HEK293 (cell line): ENCODE measurements around the gene UBE2Q1.

Source experiments
- CTCF ChIA-PET: fragments of 350-600 bp; formaldehyde crosslinking; extraction: SDS; loops from one replicate; lab custom pipeline; 2021; ENCODE audit warnings: antibody characterized with exemption; lab: Yijun Ruan, JAX
- POLR2A ChIA-PET: fragments of 300-600 bp; formaldehyde crosslinking; extraction: SDS; loops from one replicate; lab custom pipeline; 2020; ENCODE audit warnings: antibody characterized with exemption, inconsistent platforms; lab: Yijun Ruan, JAX
- H3K27ac ChIP-seq: fragments of 200-500 bp; sonication (Bioruptor generic); 2 replicates; pipeline ENCODE4 v1.5.1; 2014; ENCODE audit warnings: low read depth, low read length, control low read depth, inconsistent platforms; ENCODE audit errors: extremely low read depth
- H3K36me3 ChIP-seq, 2 experiments: fragments of 200-500 bp in 1 of 2; sonication (Bioruptor generic) in 1 of 2; 1 replicate in 1 of 2; 2 replicates in 1 of 2; pipeline ENCODE4 v1.5.1; 2014 to 2017; ENCODE audit warnings: inconsistent platforms in 2 of 2, low read length in 2 of 2; ENCODE audit not compliant: control insufficient read depth in 2 of 2, insufficient read depth in 1 of 2
- H3K4me1 ChIP-seq: fragments of 200-500 bp; sonication (Bioruptor generic); 2 replicates; pipeline ENCODE4 v1.5.1; 2014; ENCODE audit warnings: mild to moderate bottlenecking, low read length, inconsistent platforms; ENCODE audit not compliant: control insufficient read depth, insufficient read depth
- H3K4me3 ChIP-seq: 2 replicates; pipeline ENCODE4 v1.5.1; 2011; ENCODE audit warnings: low read depth, mild to moderate bottlenecking, control low read depth, low read length, moderate library complexity
- H3K9me3 ChIP-seq: fragments of 200-500 bp; sonication (Bioruptor generic); 2 replicates; pipeline ENCODE4 v1.5.1; 2014; ENCODE audit warnings: low read depth, low read length, inconsistent platforms; ENCODE audit not compliant: control insufficient read depth, insufficient read depth
- FEZF1 ChIP-seq: fragments of 450-650 bp; formaldehyde crosslinking; IDR thresholded peaks from 2 replicates; pipeline ENCODE4 v1.5.1; 2016; ENCODE audit warnings: missing biosample characterization, missing genetic modification characterization
- REPIN1 ChIP-seq: fragments of 450-650 bp; formaldehyde crosslinking; IDR thresholded peaks from 2 replicates; pipeline ENCODE4 v1.5.1; 2017; ENCODE audit warnings: missing biosample characterization, missing genetic modification characterization, low read depth
- SALL2 ChIP-seq: fragments of 450-650 bp; formaldehyde crosslinking; IDR thresholded peaks from 2 replicates; pipeline ENCODE4 v1.5.0; 2017; ENCODE audit warnings: missing biosample characterization, mild to moderate bottlenecking, missing genetic modification characterization, borderline replicate concordance
- ZBTB20 ChIP-seq: fragments of 450-650 bp; formaldehyde crosslinking; IDR thresholded peaks from 2 replicates; pipeline ENCODE4 v1.5.1; 2016; ENCODE audit warnings: missing biosample characterization, missing genetic modification characterization
- ZFP3 ChIP-seq: fragments of 450-650 bp; formaldehyde crosslinking; IDR thresholded peaks from 2 replicates; pipeline ENCODE4 v1.5.1; 2016; ENCODE audit warnings: low read depth, missing biosample characterization, missing genetic modification characterization
- ZNF221 ChIP-seq: fragments of 450-650 bp; formaldehyde crosslinking; IDR thresholded peaks from 2 replicates; pipeline ENCODE4 v1.5.1; 2017; ENCODE audit warnings: missing biosample characterization, missing genetic modification characterization, borderline replicate concordance
- ZNF548 ChIP-seq: fragments of 450-650 bp; formaldehyde crosslinking; IDR thresholded peaks from 2 replicates; pipeline ENCODE4 v1.5.1; 2016; ENCODE audit warnings: missing biosample characterization, missing genetic modification characterization
- ZNF610 ChIP-seq: fragments of 450-650 bp; formaldehyde crosslinking; IDR thresholded peaks from 2 replicates; pipeline ENCODE4 v1.5.1; 2016; ENCODE audit warnings: missing biosample characterization, missing genetic modification characterization, borderline replicate concordance
- TF ChIP-seq, protein P1 (sequence below): fragments of 450-650 bp; formaldehyde crosslinking; IDR thresholded peaks from 2 replicates; pipeline ENCODE4 v1.5.1; 2016; ENCODE audit warnings: missing biosample characterization, missing genetic modification characterization
- TF ChIP-seq, protein P2 (sequence below): fragments of 450-650 bp; formaldehyde crosslinking; IDR thresholded peaks from 2 replicates; pipeline ENCODE4 v1.5.1; 2016; ENCODE audit warnings: missing biosample characterization, missing genetic modification characterization
- TF ChIP-seq, protein P3 (sequence below): fragments of 450-650 bp; formaldehyde crosslinking; IDR thresholded peaks from 2 replicates; pipeline ENCODE4 v1.5.1; 2016; ENCODE audit warnings: missing biosample characterization, missing genetic modification characterization

UBE2Q1 gene

DNA sequence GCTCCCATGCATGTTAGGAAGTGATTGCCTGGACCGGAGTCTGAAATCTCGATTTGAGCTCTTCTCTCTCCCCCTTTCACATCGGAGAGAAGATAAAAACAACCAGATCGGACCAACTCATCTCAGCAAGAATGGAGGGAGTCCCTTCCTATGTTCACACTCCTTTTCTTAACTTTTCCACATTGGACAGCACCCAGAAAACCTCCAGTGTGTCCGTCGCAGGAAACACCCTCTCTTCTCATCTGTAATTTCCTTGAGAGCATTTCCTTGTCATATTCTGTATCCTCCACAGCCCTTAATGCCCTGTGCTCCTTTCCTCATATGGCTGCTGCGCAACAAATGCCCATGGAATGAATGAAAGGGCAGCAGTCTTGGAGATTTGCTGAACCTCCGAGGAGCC is 57.9 kb downstream of the UBE2Q1 start:
- CTCF ChIA-PET, result interaction anchor here (0.7 to 1.3 kb wide), 2 partner anchors 46 to 162 kb away, joined by 3 to 5 read pairs; no protein-coding TSS in a partner anchor
- no peak overlapping the region for H3K27ac ChIP-seq
- H3K4me1 ChIP-seq, result no peaks in the 10 kb centered on the region
- POLR2A ChIA-PET, result no interaction called here
- no peaks in the 10 kb centered on the region for H3K9me3 ChIP-seq
- H3K36me3 ChIP-seq, result no peaks in the 10 kb centered on the region
- H3K4me3 ChIP-seq, result no peak overlapping the region
- TF ChIP-seq, protein P1, sequence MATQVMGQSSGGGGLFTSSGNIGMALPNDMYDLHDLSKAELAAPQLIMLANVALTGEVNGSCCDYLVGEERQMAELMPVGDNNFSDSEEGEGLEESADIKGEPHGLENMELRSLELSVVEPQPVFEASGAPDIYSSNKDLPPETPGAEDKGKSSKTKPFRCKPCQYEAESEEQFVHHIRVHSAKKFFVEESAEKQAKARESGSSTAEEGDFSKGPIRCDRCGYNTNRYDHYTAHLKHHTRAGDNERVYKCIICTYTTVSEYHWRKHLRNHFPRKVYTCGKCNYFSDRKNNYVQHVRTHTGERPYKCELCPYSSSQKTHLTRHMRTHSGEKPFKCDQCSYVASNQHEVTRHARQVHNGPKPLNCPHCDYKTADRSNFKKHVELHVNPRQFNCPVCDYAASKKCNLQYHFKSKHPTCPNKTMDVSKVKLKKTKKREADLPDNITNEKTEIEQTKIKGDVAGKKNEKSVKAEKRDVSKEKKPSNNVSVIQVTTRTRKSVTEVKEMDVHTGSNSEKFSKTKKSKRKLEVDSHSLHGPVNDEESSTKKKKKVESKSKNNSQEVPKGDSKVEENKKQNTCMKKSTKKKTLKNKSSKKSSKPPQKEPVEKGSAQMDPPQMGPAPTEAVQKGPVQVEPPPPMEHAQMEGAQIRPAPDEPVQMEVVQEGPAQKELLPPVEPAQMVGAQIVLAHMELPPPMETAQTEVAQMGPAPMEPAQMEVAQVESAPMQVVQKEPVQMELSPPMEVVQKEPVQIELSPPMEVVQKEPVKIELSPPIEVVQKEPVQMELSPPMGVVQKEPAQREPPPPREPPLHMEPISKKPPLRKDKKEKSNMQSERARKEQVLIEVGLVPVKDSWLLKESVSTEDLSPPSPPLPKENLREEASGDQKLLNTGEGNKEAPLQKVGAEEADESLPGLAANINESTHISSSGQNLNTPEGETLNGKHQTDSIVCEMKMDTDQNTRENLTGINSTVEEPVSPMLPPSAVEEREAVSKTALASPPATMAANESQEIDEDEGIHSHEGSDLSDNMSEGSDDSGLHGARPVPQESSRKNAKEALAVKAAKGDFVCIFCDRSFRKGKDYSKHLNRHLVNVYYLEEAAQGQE (tag by site-specific recombination), result peak; percentile 40; the same call in 1 of the 2 replicates
- no peak for TF ChIP-seq SALL2 (tag by site-specific recombination)

DNA sequence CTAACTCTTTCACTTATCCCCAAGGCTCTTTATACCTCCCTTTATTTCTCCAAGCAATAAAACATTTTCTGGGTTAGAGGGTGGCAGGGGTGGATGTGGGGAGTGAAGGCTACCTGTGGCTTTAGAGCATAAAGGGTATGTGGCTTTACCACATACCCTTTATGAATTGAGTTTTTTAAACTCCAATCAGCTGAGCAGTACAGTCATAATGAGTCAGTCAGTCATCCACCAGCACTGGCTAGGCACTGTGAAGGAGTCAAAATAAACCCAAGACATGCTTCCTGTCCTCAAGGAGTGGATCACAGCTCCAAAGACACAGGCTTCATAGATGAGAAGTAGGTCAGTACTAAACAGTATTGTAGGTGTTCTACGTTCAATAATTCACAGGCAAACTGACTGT is 59.0 kb downstream of the UBE2Q1 start:
- H3K9me3 ChIP-seq, result no peaks in the 10 kb centered on the region
- H3K4me1 ChIP-seq, result no peaks in the 10 kb centered on the region
- no peak overlapping the region for H3K27ac ChIP-seq
- ChIA-PET POLR2A (no interaction called here), CTCF (interaction anchor here (1.2 kb wide), 1 partner anchor 68 kb away, joined by 3 read pairs; the partner anchor contains the start of gene CHRNB2)
- H3K36me3 ChIP-seq, result no peaks in the 10 kb centered on the region
- TF ChIP-seq ZBTB20 (no peak), ZNF221 (tag by site-specific recombination) (no peak), ZNF610 (tag by site-specific recombination) (no peak), ZNF548 (tag by site-specific recombination) (no peak), FEZF1 (no peak), ZFP3 (tag by site-specific recombination) (no peak), REPIN1 (tag by site-specific recombination) (no peak)
- TF ChIP-seq, protein P2, sequence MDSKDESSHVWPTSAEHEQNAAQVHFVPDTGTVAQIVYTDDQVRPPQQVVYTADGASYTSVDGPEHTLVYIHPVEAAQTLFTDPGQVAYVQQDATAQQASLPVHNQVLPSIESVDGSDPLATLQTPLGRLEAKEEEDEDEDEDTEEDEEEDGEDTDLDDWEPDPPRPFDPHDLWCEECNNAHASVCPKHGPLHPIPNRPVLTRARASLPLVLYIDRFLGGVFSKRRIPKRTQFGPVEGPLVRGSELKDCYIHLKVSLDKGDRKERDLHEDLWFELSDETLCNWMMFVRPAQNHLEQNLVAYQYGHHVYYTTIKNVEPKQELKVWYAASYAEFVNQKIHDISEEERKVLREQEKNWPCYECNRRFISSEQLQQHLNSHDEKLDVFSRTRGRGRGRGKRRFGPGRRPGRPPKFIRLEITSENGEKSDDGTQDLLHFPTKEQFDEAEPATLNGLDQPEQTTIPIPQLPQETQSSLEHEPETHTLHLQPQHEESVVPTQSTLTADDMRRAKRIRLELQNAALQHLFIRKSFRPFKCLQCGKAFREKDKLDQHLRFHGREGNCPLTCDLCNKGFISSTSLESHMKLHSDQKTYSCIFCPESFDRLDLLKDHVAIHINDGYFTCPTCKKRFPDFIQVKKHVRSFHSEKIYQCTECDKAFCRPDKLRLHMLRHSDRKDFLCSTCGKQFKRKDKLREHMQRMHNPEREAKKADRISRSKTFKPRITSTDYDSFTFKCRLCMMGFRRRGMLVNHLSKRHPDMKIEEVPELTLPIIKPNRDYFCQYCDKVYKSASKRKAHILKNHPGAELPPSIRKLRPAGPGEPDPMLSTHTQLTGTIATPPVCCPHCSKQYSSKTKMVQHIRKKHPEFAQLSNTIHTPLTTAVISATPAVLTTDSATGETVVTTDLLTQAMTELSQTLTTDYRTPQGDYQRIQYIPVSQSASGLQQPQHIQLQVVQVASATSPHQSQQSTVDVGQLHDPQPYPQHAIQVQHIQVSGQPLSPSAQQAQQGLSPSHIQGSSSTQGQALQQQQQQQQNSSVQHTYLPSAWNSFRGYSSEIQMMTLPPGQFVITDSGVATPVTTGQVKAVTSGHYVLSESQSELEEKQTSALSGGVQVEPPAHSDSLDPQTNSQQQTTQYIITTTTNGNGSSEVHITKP (tag by site-specific recombination), result no peak
- TF ChIP-seq, protein P3, sequence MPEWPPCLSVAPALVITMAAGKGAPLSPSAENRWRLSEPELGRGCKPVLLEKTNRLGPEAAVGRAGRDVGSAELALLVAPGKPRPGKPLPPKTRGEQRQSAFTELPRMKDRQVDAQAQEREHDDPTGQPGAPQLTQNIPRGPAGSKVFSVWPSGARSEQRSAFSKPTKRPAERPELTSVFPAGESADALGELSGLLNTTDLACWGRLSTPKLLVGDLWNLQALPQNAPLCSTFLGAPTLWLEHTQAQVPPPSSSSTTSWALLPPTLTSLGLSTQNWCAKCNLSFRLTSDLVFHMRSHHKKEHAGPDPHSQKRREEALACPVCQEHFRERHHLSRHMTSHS (tag by site-specific recombination), result no peak
- H3K4me3 ChIP-seq, result no peak overlapping the region
